SK-N-SH (cell line): ENCODE results near the gene RNF145. TPM values are rescaled to one million over a fixed set of nuclear protein-coding genes. Genes with fewer than 3 reads are reported as not detected.
"Not testable (repeated sequence)": the region's sequence is repeated elsewhere in the genome, so short reads cannot be mapped to it uniquely, and the experiment has no call there.

Source experiments
- CTCF ChIA-PET: fragments of 300-600, 350-600 bp; formaldehyde crosslinking; extraction: SDS; loops from one replicate; lab custom pipeline; 2021; lab: Yijun Ruan, JAX
- POLR2A ChIA-PET: fragments of 350-600 bp; sonication (Branson Sonifier 250); formaldehyde crosslinking; extraction: SDS; loops from one replicate; lab custom pipeline; 2020; ENCODE audit warnings: antibody characterized with exemption, inconsistent platforms; lab: Yijun Ruan, JAX
- DNase-seq: peaks from one replicate; pipeline ENCODE4 v3.0.0; 2012
- H2AFZ ChIP-seq: fragments of 200-600 bp; sonication (generic); 2 replicates; pipeline ENCODE4 v1.8.1; 2016; ENCODE audit warnings: antibody characterized with exemption, mild to moderate bottlenecking, low read depth
- H3F3A ChIP-seq: fragments of 200-600 bp; sonication (generic); replicated peaks from 2 replicates; pipeline ENCODE3; 2016; ENCODE audit warnings: antibody characterized with exemption, mild to moderate bottlenecking; ENCODE audit not compliant: insufficient read depth
- H3K27ac ChIP-seq, 2 experiments: fragments of 200-500 bp in 1 of 2; fragments of 200-600 bp in 1 of 2; sonication (Bioruptor generic) in 1 of 2; sonication (generic), shearing (Covaris generic) in 1 of 2; 2 replicates each; pipeline versions ENCODE4 v1.5.1 to v1.6.1; 2014 to 2016; ENCODE audit warnings: low read depth in 2 of 2, inconsistent platforms in 1 of 2, low read length in 1 of 2, mild to moderate bottlenecking in 1 of 2, mixed read lengths in 1 of 2
- H3K27me3 ChIP-seq: fragments of 200-600 bp; sonication (generic), shearing (Covaris generic); 2 replicates; pipeline ENCODE4 v1.6.1; 2016; ENCODE audit warnings: mixed run types; ENCODE audit not compliant: insufficient read depth
- H3K36me3 ChIP-seq, 2 experiments: fragments of 200-500 bp in 1 of 2; fragments of 200-600 bp in 1 of 2; sonication (Bioruptor generic) in 1 of 2; sonication (generic) in 1 of 2; replicated peaks in 1 of 2; 2 replicates each; pipeline versions ENCODE3 to v1.5.1; 2014 to 2016; ENCODE audit warnings: low read length in 1 of 2, mild to moderate bottlenecking in 1 of 2; ENCODE audit not compliant: insufficient read depth in 2 of 2, control insufficient read depth in 1 of 2
- H3K4me1 ChIP-seq, 2 experiments: fragments of 200-500 bp in 1 of 2; fragments of 200-600 bp in 1 of 2; sonication (Bioruptor generic) in 1 of 2; sonication (generic), shearing (Covaris generic) in 1 of 2; 2 replicates each; pipeline versions ENCODE4 v1.5.1 to v1.6.1; 2014 to 2016; ENCODE audit warnings: low read depth in 1 of 2, low read length in 1 of 2, mixed run types in 1 of 2; ENCODE audit not compliant: insufficient read depth in 2 of 2, control insufficient read depth in 1 of 2
- H3K4me2 ChIP-seq: fragments of 200-600 bp; sonication (generic), shearing (Covaris generic); 2 replicates; pipeline ENCODE4 v1.6.1; 2017; ENCODE audit warnings: mixed run types
- H3K4me3 ChIP-seq, 2 experiments: fragments of 200-500 bp in 1 of 2; fragments of 200-600 bp in 1 of 2; sonication (Bioruptor generic) in 1 of 2; sonication (generic), shearing (Covaris generic) in 1 of 2; 2 replicates each; pipeline versions ENCODE4 v1.5.1 to v1.8.1; 2014 to 2016; ENCODE audit warnings: low read depth in 2 of 2, inconsistent platforms in 1 of 2, low read length in 1 of 2, mild to moderate bottlenecking in 1 of 2, mixed read lengths in 1 of 2, moderate library complexity in 1 of 2
- H3K79me2 ChIP-seq: fragments of 200-600 bp; sonication (generic); 2 replicates; pipeline ENCODE4 v1.8.1; 2017; ENCODE audit warnings: mild to moderate bottlenecking; ENCODE audit not compliant: insufficient read depth
- H3K9ac ChIP-seq: fragments of 200-600 bp; sonication (generic); 2 replicates; pipeline ENCODE4 v1.6.1; 2017; ENCODE audit warnings: mixed run types
- H3K9me2 ChIP-seq: fragments of 200-600 bp; sonication (generic); 2 replicates; pipeline ENCODE4 v1.6.1; 2017; ENCODE audit warnings: mixed run types
- H3K9me3 ChIP-seq: fragments of 200-600 bp; sonication (generic); 2 replicates; pipeline ENCODE4 v1.6.1; 2017; ENCODE audit warnings: mixed run types, mild to moderate bottlenecking, moderate library complexity
- H4K20me1 ChIP-seq: fragments of 200-600 bp; sonication (generic); 2 replicates; pipeline ENCODE4 v1.6.1; 2017; ENCODE audit warnings: mild to moderate bottlenecking, mixed run types; ENCODE audit not compliant: insufficient read depth
- ELF1 ChIP-seq: IDR thresholded peaks from 2 replicates; pipeline ENCODE4 v1.4.0; 2012
- FOXJ3 ChIP-seq: sonication (generic); formaldehyde crosslinking; IDR thresholded peaks from 2 replicates; pipeline ENCODE4 v1.5.1; 2020; ENCODE audit warnings: mild to moderate bottlenecking, missing genetic modification reagents
- GABPA ChIP-seq: IDR thresholded peaks from 2 replicates; pipeline ENCODE4 v1.4.0; 2012; ENCODE audit warnings: low read depth, mild to moderate bottlenecking
- NRF1 ChIP-seq: IDR thresholded peaks from 2 replicates; pipeline ENCODE4 v1.6.1; 2012; ENCODE audit warnings: low read depth, mild to moderate bottlenecking, low read length
- POLR2AphosphoS5 ChIP-seq: IDR thresholded peaks from 2 replicates; pipeline ENCODE4 v1.6.1; 2012; ENCODE audit warnings: low read depth, low read length
- SIN3A ChIP-seq: IDR thresholded peaks from 2 replicates; pipeline ENCODE4 v1.6.1; 2012; ENCODE audit warnings: low read depth, mild to moderate bottlenecking, low read length, moderate library complexity, borderline replicate concordance
- USF2 ChIP-seq: fragments of 150-350 bp; IDR thresholded peaks from 2 replicates; pipeline ENCODE4 v1.6.1; 2017; ENCODE audit warnings: antibody characterized with exemption, low read length, low read depth, borderline replicate concordance
- YY1 ChIP-seq: IDR thresholded peaks from 2 replicates; pipeline ENCODE4 v1.4.0; 2012; ENCODE audit warnings: low read depth, mild to moderate bottlenecking
- ZBTB33 ChIP-seq: IDR thresholded peaks from 2 replicates; pipeline ENCODE4 v1.4.0; 2012; ENCODE audit warnings: low read depth, borderline replicate concordance
- WGBS: methylation state at CpG from one replicate; pipeline ENCODE4 v1.1.6; 2017; ENCODE audit warnings: low lambda C conversion rate; 5-methylcytosine and 5-hydroxymethylcytosine counted together
- polyA plus RNA-seq, 3 experiments: library from polyadenylated mRNA; depleted of rRNA; stranded (reverse); fragments of >200 nt; gene quantifications; 2 replicates each; pipeline ENCODE4 v1.2.3, GENCODE V29; 2012

Gene RNF145
- polyA plus RNA-seq, 1 of the 3 experiments (the other 2 are of a cell fraction), result 36.1 TPM

- H3K9me2 ChIP-seq, H3K9me3 ChIP-seq, H3K9ac ChIP-seq, H2AFZ ChIP-seq, POLR2A ChIA-PET, H4K20me1 ChIP-seq, DNase-seq, H3K27me3 ChIP-seq, H3K4me3 ChIP-seq, H3K4me2 ChIP-seq: not testable (repeated sequence)
- CTCF ChIA-PET, result interaction anchor here (2.4 to 2.9 kb wide), 2 partner anchors 11 to 160 kb away, joined by 25 to 71 read pairs; no protein-coding TSS in a partner anchor
- Histone ChIP-seq H3K79me2 (peaks cover 25% of the 10 kb centered on the region), H3F3A (peaks cover 23% of the 10 kb centered on the region), H3K4me1 (peaks cover 0 to 18% of the 10 kb centered on the region in 2 experiments; a peak in 3 of 4 replicates), H3K27ac (peak overlapping the region in 1 of 2 experiments; percentile 36; a peak in 3 of 4 replicates), H3K36me3 (peaks cover 48 to 66% of the 10 kb centered on the region in 2 experiments)
- 41% methylated on average over 3 of the region's 4 CpGs for WGBS
Measured at GRCh38 chr5:159158553-159159091, 50.7 kb downstream of the RNF145 start.

GRCh38 chr5:159157552-159157951 is 51.8 kb downstream of the RNF145 start:
- H3K9me2 ChIP-seq, result no peaks in the 10 kb centered on the region
- ChIA-PET POLR2A (interaction anchor here (0.7 kb wide), 1 partner anchor 129 kb away, joined by 4 read pairs; no protein-coding TSS in a partner anchor), CTCF (interaction anchor here (0.7 to 2.9 kb wide), 29 partner anchors 10 to 982 kb away, joined by 3 to 71 read pairs (median 7); no protein-coding TSS in a partner anchor)
- peaks cover 22% of the 10 kb centered on the region for H3F3A ChIP-seq
- WGBS, result 100% methylated on average over 1 of the region's 1 CpG
- H2AFZ ChIP-seq, result no peak overlapping the region
- no peak overlapping the region for H3K4me3 ChIP-seq
- no peak for DNase-seq
- peaks cover 48 to 63% of the 10 kb centered on the region in 2 experiments for H3K36me3 ChIP-seq
- no peaks in the 10 kb centered on the region for H3K9me3 ChIP-seq
- no peak overlapping the region for H3K9ac ChIP-seq
- no peaks in the 10 kb centered on the region for H3K27me3 ChIP-seq
- H3K27ac ChIP-seq, result no peak overlapping the region; a peak in 1 of 4 replicates
- H4K20me1 ChIP-seq, result no peaks in the 10 kb centered on the region
- no peak overlapping the region for H3K4me2 ChIP-seq
- TF ChIP-seq GABPA (no peak), ZBTB33 (no peak), NRF1 (no peak), USF2 (no peak), ELF1 (no peak), SIN3A (no peak), FOXJ3 (CRISPR knock-in tag) (no peak), POLR2AphosphoS5 (no peak), YY1 (no peak)
- peaks cover 21% of the 10 kb centered on the region for H3K79me2 ChIP-seq
- peaks cover 0 to 18% of the 10 kb centered on the region in 2 experiments; a peak in 3 of 4 replicates for H3K4me1 ChIP-seq
